SK-N-SH (cell line): ENCODE data around the gene EGFL8. TPM values are rescaled to one million over a fixed set of nuclear protein-coding genes. Genes with fewer than 3 reads are reported as not detected.

Experiments used
- CTCF ChIA-PET: fragments of 300-600, 350-600 bp; formaldehyde crosslinking; extraction: SDS; loops from one replicate; lab custom pipeline; 2021; lab: Yijun Ruan, JAX
- POLR2A ChIA-PET: fragments of 350-600 bp; sonication (Branson Sonifier 250); formaldehyde crosslinking; extraction: SDS; loops from one replicate; lab custom pipeline; 2020; ENCODE audit warnings: antibody characterized with exemption, inconsistent platforms; lab: Yijun Ruan, JAX
- DNase-seq: peaks from one replicate; pipeline ENCODE4 v3.0.0; 2012
- H2AFZ ChIP-seq: fragments of 200-600 bp; sonication (generic); 2 replicates; pipeline ENCODE4 v1.8.1; 2016; ENCODE audit warnings: antibody characterized with exemption, mild to moderate bottlenecking, low read depth
- H3F3A ChIP-seq: fragments of 200-600 bp; sonication (generic); replicated peaks from 2 replicates; pipeline ENCODE3; 2016; ENCODE audit warnings: antibody characterized with exemption, mild to moderate bottlenecking; ENCODE audit not compliant: insufficient read depth
- H3K27ac ChIP-seq, 2 experiments: fragments of 200-500 bp in 1 of 2; fragments of 200-600 bp in 1 of 2; sonication (Bioruptor generic) in 1 of 2; sonication (generic), shearing (Covaris generic) in 1 of 2; 2 replicates each; pipeline versions ENCODE4 v1.5.1 to v1.6.1; 2014 to 2016; ENCODE audit warnings: low read depth in 2 of 2, inconsistent platforms in 1 of 2, low read length in 1 of 2, mild to moderate bottlenecking in 1 of 2, mixed read lengths in 1 of 2
- H3K27me3 ChIP-seq: fragments of 200-600 bp; sonication (generic), shearing (Covaris generic); 2 replicates; pipeline ENCODE4 v1.6.1; 2016; ENCODE audit warnings: mixed run types; ENCODE audit not compliant: insufficient read depth
- H3K36me3 ChIP-seq, 2 experiments: fragments of 200-500 bp in 1 of 2; fragments of 200-600 bp in 1 of 2; sonication (Bioruptor generic) in 1 of 2; sonication (generic) in 1 of 2; replicated peaks in 1 of 2; 2 replicates each; pipeline versions ENCODE3 to v1.5.1; 2014 to 2016; ENCODE audit warnings: low read length in 1 of 2, mild to moderate bottlenecking in 1 of 2; ENCODE audit not compliant: insufficient read depth in 2 of 2, control insufficient read depth in 1 of 2
- H3K4me1 ChIP-seq, 2 experiments: fragments of 200-500 bp in 1 of 2; fragments of 200-600 bp in 1 of 2; sonication (Bioruptor generic) in 1 of 2; sonication (generic), shearing (Covaris generic) in 1 of 2; 2 replicates each; pipeline versions ENCODE4 v1.5.1 to v1.6.1; 2014 to 2016; ENCODE audit warnings: low read depth in 1 of 2, low read length in 1 of 2, mixed run types in 1 of 2; ENCODE audit not compliant: insufficient read depth in 2 of 2, control insufficient read depth in 1 of 2
- H3K4me2 ChIP-seq: fragments of 200-600 bp; sonication (generic), shearing (Covaris generic); 2 replicates; pipeline ENCODE4 v1.6.1; 2017; ENCODE audit warnings: mixed run types
- H3K4me3 ChIP-seq, 2 experiments: fragments of 200-500 bp in 1 of 2; fragments of 200-600 bp in 1 of 2; sonication (Bioruptor generic) in 1 of 2; sonication (generic), shearing (Covaris generic) in 1 of 2; 2 replicates each; pipeline versions ENCODE4 v1.5.1 to v1.8.1; 2014 to 2016; ENCODE audit warnings: low read depth in 2 of 2, inconsistent platforms in 1 of 2, low read length in 1 of 2, mild to moderate bottlenecking in 1 of 2, mixed read lengths in 1 of 2, moderate library complexity in 1 of 2
- H3K79me2 ChIP-seq: fragments of 200-600 bp; sonication (generic); 2 replicates; pipeline ENCODE4 v1.8.1; 2017; ENCODE audit warnings: mild to moderate bottlenecking; ENCODE audit not compliant: insufficient read depth
- H3K9ac ChIP-seq: fragments of 200-600 bp; sonication (generic); 2 replicates; pipeline ENCODE4 v1.6.1; 2017; ENCODE audit warnings: mixed run types
- H3K9me2 ChIP-seq: fragments of 200-600 bp; sonication (generic); 2 replicates; pipeline ENCODE4 v1.6.1; 2017; ENCODE audit warnings: mixed run types
- H3K9me3 ChIP-seq: fragments of 200-600 bp; sonication (generic); 2 replicates; pipeline ENCODE4 v1.6.1; 2017; ENCODE audit warnings: mixed run types, mild to moderate bottlenecking, moderate library complexity
- H4K20me1 ChIP-seq: fragments of 200-600 bp; sonication (generic); 2 replicates; pipeline ENCODE4 v1.6.1; 2017; ENCODE audit warnings: mild to moderate bottlenecking, mixed run types; ENCODE audit not compliant: insufficient read depth
- EZH2phosphoT487 ChIP-seq: fragments of 200-600 bp; sonication (generic); IDR thresholded peaks from 2 replicates; pipeline ENCODE4 v1.6.1; 2017; ENCODE audit warnings: low read depth, mixed run types, mild to moderate bottlenecking, antibody characterized with exemption, moderate library complexity, borderline replicate concordance
- FOSL2 ChIP-seq: IDR thresholded peaks from 2 replicates; pipeline ENCODE4 v1.4.0; 2012; ENCODE audit warnings: low read depth, mild to moderate bottlenecking, moderate library complexity, borderline replicate concordance
- JUND ChIP-seq: IDR thresholded peaks from 2 replicates; pipeline ENCODE4 v1.4.0; 2012
- NFIC ChIP-seq: IDR thresholded peaks from 2 replicates; pipeline ENCODE4 v1.4.0; 2012; ENCODE audit warnings: borderline replicate concordance
- RCOR1 ChIP-seq: fragments of 150-350 bp; IDR thresholded peaks from 2 replicates; pipeline ENCODE4 v1.6.1; 2017; ENCODE audit warnings: antibody characterized with exemption, low read length
- RFX5 ChIP-seq: IDR thresholded peaks from 2 replicates; pipeline ENCODE4 v1.6.1; 2012; ENCODE audit warnings: mild to moderate bottlenecking, improper control_type of control experiment, low read length
- WGBS: methylation state at CpG from one replicate; pipeline ENCODE4 v1.1.6; 2017; ENCODE audit warnings: low lambda C conversion rate; 5-methylcytosine and 5-hydroxymethylcytosine counted together
- polyA plus RNA-seq, 3 experiments: library from polyadenylated mRNA; depleted of rRNA; stranded (reverse); fragments of >200 nt; gene quantifications; 2 replicates each; pipeline ENCODE4 v1.2.3, GENCODE V29; 2012
- TF ChIP-seq, protein P1 (sequence below): IDR thresholded peaks from 2 replicates; pipeline ENCODE4 v1.4.0; 2012; ENCODE audit warnings: low read depth, borderline replicate concordance
- TF ChIP-seq, protein P2 (sequence below): IDR thresholded peaks from 2 replicates; pipeline ENCODE4; 2012

The EGFL8 gene
- polyA plus RNA-seq, 1 of the 3 experiments (the other 2 are of a cell fraction) = 7.7 TPM

DNA sequence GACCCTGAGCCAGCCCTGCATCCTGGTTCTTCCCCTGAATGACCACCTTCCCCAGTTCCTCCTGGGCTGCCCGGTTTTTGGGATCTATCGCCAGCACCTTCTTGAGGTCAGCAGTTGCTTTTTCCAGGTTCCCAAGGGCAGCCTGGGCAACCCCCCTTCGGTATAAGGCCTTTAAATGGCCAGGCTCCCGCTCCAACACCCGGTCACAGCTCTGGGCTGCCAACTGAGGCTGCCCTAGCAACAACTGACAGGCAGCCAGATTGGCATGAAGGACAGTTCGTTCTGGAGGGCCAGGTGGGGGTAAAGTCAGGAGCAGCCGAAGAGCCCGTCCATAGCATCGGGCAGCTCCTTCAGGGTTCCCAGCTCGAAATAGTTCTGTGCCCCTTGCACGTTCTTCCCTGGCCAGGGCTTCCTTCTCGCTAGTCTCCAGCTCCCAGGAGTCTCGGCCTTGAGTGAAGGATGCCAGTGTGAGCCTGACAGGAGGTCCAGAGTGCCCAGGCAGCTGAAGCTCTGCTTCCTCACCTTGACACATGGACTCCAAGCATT, 35.6 kb upstream of the EGFL8 start:
- Histone ChIP-seq H3K9ac (0 out of 2 replicates have a peak overlapping the region, but pooled peaks have one; percentile 83), H3F3A (peaks cover 5% of the 10 kb centered on the region), H3K79me2 (peaks cover 36% of the 10 kb centered on the region; the same call in 1 of the 2 replicates), H2AFZ (no peak overlapping the region), H3K4me1 (peaks cover 18 to 22% of the 10 kb centered on the region in 2 experiments; a peak in 3 of 4 replicates), H3K4me2 (peak overlapping the region; percentile 98), H3K36me3 (peaks cover 11 to 13% of the 10 kb centered on the region in 2 experiments), H3K27ac (peak overlapping the region; percentile 18 to 66; a peak in 2 of 4 replicates), H3K9me3 (no peaks in the 10 kb centered on the region), H3K27me3 (no peaks in the 10 kb centered on the region), H3K9me2 (no peaks in the 10 kb centered on the region), H4K20me1 (no peaks in the 10 kb centered on the region), H3K4me3 (peak overlapping the region; percentile 58 to 97)
- CTCF ChIA-PET = interaction anchor here (1.0 to 6.2 kb wide), 7 partner anchors 11 to 740 kb away, joined by 3 to 43 read pairs (median 6); partner anchors contain the start of gene TNXB
- 72% methylated on average over 7 of the region's 13 CpGs for WGBS
- TF ChIP-seq EZH2phosphoT487 (no peak), JUND (no peak), FOSL2 (no peak), RCOR1 (no peak), RFX5 (no peak)
- TF ChIP-seq, protein P1, sequence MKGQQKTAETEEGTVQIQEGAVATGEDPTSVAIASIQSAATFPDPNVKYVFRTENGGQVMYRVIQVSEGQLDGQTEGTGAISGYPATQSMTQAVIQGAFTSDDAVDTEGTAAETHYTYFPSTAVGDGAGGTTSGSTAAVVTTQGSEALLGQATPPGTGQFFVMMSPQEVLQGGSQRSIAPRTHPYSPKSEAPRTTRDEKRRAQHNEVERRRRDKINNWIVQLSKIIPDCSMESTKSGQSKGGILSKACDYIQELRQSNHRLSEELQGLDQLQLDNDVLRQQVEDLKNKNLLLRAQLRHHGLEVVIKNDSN = no peak
- TF ChIP-seq, protein P2, sequence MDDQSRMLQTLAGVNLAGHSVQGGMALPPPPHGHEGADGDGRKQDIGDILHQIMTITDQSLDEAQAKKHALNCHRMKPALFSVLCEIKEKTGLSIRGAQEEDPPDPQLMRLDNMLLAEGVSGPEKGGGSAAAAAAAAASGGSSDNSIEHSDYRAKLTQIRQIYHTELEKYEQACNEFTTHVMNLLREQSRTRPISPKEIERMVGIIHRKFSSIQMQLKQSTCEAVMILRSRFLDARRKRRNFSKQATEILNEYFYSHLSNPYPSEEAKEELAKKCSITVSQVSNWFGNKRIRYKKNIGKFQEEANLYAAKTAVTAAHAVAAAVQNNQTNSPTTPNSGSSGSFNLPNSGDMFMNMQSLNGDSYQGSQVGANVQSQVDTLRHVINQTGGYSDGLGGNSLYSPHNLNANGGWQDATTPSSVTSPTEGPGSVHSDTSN = no peak
- no peak for DNase-seq
- POLR2A ChIA-PET = interaction anchor here (0.5 to 1.9 kb wide), 5 partner anchors 11 to 1422 kb away, joined by 3 to 6 read pairs (median 4); partner anchors contain the start of gene ZBTB12

DNA sequence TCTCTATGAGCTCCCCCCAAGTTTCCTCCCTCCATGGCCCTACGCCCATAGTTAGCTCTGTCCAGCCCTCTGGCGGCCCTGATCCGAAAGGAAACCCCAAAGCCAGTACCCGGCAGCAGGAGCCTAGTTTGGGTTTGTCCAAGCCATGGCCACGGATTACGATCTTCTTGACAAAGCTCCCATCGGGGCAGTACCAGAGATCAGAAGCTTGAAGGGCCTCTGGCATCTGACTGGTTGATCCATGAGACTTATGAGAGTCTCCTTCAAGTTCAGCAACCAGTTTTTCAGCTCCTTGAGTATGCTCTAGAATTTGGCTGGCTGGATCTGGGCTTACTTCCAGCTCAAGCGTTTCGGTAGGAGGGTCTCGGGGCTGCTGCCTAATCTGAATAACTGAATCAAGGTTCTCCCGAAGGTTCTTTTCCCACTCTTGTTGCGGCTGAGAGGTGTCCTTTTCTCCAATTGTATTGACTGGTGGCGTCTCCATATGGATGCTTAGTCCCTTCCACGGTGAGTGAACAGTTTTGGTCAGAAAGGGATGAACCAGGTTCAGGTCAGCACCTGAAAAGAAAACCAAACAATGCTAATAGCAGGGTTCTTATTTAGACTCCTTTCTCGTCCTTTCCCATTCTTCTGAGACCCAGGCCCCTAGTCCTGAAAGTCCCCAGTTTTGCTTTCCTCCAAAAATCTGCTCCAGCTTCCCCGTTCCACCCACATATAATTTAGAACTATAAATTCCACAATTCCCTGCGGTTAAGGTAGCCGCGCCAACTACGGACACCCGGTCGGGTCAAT, 34.9 kb upstream of the EGFL8 start:
- H3K9ac ChIP-seq = peak overlapping the region; percentile 83
- DNase-seq = no peak
- H2AFZ ChIP-seq = peak overlapping the region; percentile 89
- no peaks in the 10 kb centered on the region for H3K27me3 ChIP-seq
- H3F3A ChIP-seq = peaks cover 5% of the 10 kb centered on the region
- H3K27ac ChIP-seq = peak overlapping the region; percentile 66 to 83
- H4K20me1 ChIP-seq = no peaks in the 10 kb centered on the region
- WGBS = 30% methylated on average over 20 of the region's 22 CpGs
- no peaks in the 10 kb centered on the region for H3K9me3 ChIP-seq
- peak overlapping the region; percentile 58 to 97 for H3K4me3 ChIP-seq
- peaks cover 9 to 10% of the 10 kb centered on the region in 2 experiments for H3K36me3 ChIP-seq
- no peaks in the 10 kb centered on the region for H3K9me2 ChIP-seq
- ChIA-PET CTCF (interaction anchor here (0.6 to 6.2 kb wide), 9 partner anchors 12 to 171 kb away, joined by 3 to 43 read pairs (median 5); partner anchors contain the start of gene TNXB), POLR2A (interaction anchor here (0.9 to 1.9 kb wide), 6 partner anchors 11 to 66 kb away, joined by 3 to 6 read pairs (median 3); partner anchors contain the start of gene AGPAT1)
- peaks cover 18 to 22% of the 10 kb centered on the region in 2 experiments; a peak in 3 of 4 replicates for H3K4me1 ChIP-seq
- H3K79me2 ChIP-seq = peaks cover 33% of the 10 kb centered on the region; the same call in 1 of the 2 replicates
- peak; percentile 86 for TF ChIP-seq NFIC
- TF ChIP-seq, protein P1 = no peak
- peak overlapping the region; percentile 98 for H3K4me2 ChIP-seq
